SH-SY5Y (cell line): ENCODE results near the gene CDH4.

ENCODE experiments used
- GATA2 ChIP-seq: IDR thresholded peaks from 2 replicates; pipeline ENCODE4 v1.6.1; 2011; ENCODE audit warnings: mild to moderate bottlenecking, low read depth, low read length
- GATA3 ChIP-seq: IDR thresholded peaks from 2 replicates; pipeline ENCODE4 v1.6.1; 2011; ENCODE audit warnings: low read depth, mild to moderate bottlenecking, low read length, moderate library complexity

DNA sequence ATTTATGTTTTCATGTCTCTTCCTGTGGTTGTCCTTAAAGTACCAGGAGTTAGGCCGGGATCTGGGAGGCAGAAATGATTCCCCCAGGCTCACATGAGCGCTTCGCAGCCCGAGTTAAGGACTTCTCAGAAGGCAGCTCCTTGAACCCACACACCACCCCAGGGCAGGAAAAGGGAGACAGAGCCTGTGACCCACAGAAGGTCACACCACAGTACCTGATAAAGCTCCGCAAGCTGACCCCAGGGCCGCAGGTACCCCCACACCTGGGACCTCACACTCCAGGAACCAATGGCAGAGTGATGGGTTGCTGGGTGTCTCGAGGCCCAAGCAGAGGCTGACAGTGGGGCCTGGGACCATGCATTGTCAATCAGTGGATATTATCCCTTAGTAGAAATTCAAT lies 207.6 kb downstream of the CDH4 start:
- TF ChIP-seq GATA2 = no peak
- no peak for TF ChIP-seq GATA3
